HS-27A (cell line): Measurements from ENCODE around the gene LMAN1.

Experiments
- DNase-seq: peaks from one replicate; pipeline ENCODE4 v3.0.0-alpha.2; 2012; ENCODE audit warnings: low read depth, missing footprints

LMAN1 gene

DNA sequence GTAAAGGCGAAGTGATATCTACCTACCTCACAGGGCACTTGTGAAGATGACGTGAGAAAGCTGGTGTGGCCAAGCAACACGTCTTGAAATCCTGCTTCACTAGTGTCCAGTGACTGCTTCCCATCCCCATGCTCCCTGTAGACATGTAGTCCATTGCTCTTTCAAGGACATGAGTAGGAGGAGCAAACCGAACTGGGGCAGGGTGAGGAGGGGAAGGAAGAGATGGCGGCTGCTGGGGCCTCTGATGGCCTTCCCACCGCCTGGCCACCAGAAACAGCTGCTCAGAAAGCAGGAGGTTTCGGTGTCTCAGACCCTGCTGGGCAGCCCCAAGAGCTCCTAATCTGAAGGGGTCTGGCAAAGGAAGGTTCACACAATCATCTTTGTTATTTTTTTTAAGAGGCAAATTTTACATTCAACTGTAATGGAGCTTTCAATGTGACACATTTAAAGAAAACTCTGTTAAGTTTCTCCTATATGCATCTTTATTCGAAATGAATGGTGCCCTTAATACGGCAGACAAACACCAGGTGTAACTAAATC is 55.3 kb downstream of the LMAN1 start:
- DNase-seq: no peak

DNA sequence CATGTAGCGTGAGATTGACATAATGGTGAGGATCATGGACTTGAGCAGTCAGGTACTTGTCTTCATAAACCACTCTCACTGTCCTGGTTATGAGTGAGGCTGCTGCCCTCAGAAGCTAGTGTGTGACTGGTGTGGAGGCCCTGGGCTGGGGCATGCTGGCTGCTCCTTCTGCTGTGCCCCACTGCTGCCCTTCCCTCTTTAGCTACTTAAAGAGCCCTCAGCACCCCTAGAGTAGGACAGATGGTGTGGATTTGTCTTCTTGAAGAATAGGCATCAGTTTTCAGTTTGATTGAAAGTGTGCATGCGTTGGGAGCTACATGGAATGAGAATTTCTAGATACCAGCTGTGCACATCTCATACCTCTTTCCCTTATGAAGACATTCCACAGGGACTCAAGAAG is 56.1 kb downstream of the LMAN1 start:
- DNase-seq: no peak

DNA sequence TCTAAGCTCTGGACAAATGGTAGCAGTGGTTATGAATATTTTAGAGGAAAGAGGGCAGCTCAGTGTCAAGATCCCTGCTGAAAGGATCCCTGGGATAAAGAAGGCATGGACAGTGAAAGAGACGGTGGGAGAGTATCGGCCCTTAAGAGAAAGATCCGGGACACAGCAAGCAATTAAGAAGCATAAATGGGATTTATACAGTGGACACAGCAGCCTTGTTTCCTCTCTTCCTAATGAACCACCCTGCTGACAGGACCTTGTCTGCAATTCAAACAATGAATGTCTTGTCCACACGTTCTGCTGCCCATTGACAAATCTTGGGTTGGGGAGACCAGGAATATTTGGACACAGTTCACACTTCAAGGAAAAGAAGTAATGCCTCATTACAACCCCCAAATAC is 57.1 kb downstream of the LMAN1 start:
- no peak for DNase-seq

DNA sequence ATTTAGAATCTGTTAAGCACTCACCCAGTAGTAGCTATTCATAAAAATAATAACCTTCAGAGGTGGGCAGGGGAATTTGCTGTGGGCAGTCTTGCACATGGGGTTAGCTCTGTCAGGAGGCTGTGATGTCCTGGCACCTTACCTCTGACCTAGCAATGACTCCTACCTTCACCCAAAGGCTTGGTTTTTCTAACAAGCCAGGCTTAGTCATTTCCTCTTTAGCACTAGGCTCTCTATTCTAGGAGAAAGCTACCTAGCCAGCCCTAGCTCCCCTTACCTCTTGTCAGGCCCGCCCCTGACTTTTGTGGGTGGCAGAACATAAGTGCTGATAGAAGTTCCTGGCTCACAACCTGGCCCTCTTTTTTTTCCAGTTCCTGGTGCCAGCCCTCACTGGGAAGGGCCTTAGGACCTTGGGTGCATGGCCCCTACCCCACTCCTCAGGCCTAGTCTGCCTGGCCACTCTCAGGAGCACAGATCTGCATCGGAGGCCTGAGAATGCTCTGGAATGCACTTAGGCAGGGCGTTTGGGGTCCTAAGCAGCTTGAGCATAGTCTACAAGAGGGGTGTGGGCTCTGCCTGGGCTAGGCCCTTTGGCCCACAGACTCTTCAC is 58.3 kb downstream of the LMAN1 start:
- no peak for DNase-seq

DNA sequence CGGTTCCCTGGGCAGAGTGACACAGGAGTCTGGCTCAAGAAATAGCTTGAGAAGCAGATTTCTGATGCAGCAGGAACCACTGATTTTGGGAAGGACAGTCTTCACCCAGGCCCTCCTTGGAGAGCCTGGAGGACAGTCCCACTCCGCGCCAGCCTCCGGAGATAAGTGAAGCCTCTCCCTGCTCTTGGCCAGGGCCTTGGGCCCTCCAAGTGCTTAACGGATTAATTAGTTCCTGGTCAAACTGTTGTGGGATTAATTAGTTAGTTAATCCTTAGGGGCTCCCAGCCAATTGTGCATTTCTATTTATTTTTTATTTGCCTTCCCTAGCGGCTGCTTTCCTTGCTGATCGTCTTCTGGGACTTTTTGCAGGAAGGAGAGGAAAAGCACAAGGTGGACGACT is 60.2 kb downstream of the LMAN1 start:
- no peak for DNase-seq

DNA sequence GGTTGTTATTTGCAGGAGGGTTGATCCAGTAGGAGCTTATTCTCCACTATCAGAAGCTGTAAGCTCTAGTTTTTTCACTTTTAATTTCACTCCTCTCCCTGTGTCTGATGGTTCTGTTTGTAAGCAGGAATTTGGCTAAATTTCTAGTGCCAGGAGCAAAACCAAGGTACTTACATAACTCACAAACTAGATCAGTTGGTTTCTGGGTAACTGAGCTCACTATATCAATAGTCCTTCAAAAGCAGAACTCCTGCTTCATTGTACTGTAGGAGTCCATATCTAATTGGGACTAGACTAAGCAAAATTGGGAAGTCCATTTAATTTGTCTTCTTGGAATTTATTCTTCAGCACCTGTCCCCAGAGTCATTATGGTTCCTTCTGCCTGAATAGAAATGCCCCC is 65.7 kb downstream of the LMAN1 start:
- no peak for DNase-seq

DNA sequence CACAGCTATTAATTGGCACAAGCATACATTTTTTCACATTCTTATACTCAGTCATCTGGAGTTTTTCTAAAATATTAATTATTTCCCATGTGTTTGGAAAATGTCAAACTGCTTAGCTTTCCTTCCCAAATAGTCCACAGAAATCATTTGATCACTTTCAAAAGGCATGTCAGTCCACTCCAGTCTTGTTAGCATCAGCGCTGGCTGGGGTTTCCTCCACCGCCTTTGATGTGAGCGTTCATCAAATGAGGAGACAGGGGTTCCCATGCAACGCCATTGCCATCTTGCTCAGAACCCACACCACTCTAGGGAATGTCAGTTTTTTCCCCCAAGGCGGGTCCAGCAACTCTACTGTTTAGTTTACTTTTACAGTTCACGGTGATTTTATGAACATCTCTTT is 72.7 kb downstream of the LMAN1 start:
- DNase-seq: no peak

DNA sequence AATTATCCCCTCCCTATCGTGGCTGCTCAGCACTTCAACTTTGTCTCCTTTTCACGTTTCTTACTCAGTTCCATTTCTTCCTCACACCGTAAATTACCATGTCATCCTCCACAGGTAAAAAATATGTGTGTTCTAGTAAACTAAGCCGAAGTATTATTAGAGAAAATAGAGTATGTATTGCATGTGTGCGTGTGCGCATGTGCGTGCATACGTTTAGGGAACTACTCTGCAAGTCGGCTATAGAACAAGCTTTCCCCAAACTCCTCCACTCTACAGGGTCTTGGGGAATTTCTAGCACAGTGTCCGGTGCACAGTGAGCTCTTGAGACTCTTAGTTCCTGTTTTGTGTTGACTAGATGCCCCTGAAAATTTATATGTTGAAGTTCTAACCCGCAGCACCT is 76.7 kb downstream of the LMAN1 start:
- no peak for DNase-seq

DNA sequence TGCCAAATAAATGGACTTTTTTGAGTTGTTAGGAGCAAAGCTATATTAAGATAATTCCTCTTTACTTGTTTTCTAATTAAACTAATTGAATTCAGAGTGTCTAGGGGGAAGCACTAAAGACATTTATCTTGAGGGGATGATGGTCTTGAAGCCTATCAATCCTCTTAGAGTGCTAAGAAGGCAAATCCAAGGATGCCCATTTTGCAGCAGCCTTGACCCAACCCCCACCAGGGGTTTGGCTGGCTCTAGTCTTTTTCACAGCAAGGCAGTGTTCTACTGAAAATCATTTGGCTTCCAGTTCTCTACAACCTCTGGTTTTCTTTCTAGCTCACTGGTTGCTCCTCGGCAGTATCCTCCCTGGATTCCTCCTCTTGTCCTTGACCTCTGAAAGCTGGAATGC is 79.3 kb downstream of the LMAN1 start:
- no peak for DNase-seq

DNA sequence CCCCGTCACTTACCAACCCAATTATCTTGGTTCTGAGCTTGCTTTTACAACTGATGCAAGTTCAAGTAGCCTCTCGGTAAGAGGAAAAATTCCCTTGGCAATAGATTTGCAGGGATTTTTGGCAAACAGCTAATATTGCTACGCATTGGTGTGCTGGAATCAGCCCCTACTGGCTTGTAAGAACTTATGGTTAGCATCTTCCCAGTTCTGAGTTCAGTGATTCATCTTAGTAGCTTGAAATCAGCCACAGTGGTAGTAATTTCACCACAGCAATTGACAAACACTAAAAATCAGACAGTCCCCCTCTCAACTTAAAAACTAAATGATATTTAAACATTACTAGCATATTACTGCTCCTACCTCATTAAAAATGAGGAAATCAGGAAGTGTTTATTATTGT is 79.9 kb downstream of the LMAN1 start:
- DNase-seq: no peak

DNA sequence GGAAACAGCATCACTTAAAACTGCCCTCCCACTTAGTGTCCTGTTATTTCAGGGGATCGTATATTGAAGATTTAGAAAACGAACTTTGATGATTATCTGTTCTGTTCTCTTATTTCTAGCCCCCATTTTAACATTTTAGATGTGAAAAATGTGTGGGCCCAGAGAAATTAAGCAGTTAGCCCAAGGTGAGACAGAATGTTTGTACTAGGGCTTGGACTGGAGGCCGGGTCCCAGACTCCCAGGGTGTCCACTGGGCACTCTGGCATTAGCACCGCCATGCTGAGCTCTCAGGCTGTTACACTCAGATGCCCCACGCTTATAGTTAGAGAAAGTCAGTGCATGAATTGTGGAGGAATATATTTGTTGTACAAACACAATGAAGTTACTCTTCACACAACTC is 80.3 kb downstream of the LMAN1 start:
- no peak for DNase-seq
